Neural progenitor cell (in vitro differentiated cells): Measurements from ENCODE around the gene TBPL1.

ENCODE experiments used
- EZH2 ChIP-seq: fragments of 200-600 bp; sonication (generic); IDR thresholded peaks from 2 replicates; pipeline ENCODE4 v1.6.1; 2017; ENCODE audit warnings: antibody characterized with exemption, mild to moderate bottlenecking, moderate library complexity
- TF ChIP-seq, protein P1 (sequence below): fragments of 200-600 bp; sonication (generic); IDR thresholded peaks from 2 replicates; pipeline ENCODE4 v1.5.1; 2017; ENCODE audit warnings: antibody characterized with exemption, mild to moderate bottlenecking

DNA sequence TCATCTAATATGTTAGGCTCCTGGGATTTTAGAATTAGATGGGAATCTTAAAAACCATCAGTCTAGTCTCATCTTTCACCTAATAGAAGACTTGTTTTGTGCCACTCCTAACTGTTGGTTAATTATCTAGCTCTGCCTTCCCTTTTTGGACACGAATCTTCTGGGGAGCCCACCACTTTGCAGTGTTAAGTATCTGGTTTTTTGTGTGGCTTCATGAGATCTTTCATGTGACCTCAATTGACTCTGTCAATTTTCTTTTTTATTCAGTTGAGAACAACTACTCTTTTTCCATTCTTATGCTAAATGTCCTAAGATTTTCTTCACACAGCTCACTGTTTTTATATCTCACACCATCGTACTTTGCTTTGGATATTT lies 16.9 kb downstream of the TBPL1 start:
- no peak for TF ChIP-seq EZH2
- TF ChIP-seq, protein P1, sequence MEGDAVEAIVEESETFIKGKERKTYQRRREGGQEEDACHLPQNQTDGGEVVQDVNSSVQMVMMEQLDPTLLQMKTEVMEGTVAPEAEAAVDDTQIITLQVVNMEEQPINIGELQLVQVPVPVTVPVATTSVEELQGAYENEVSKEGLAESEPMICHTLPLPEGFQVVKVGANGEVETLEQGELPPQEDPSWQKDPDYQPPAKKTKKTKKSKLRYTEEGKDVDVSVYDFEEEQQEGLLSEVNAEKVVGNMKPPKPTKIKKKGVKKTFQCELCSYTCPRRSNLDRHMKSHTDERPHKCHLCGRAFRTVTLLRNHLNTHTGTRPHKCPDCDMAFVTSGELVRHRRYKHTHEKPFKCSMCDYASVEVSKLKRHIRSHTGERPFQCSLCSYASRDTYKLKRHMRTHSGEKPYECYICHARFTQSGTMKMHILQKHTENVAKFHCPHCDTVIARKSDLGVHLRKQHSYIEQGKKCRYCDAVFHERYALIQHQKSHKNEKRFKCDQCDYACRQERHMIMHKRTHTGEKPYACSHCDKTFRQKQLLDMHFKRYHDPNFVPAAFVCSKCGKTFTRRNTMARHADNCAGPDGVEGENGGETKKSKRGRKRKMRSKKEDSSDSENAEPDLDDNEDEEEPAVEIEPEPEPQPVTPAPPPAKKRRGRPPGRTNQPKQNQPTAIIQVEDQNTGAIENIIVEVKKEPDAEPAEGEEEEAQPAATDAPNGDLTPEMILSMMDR, result no peak
